CD4-positive, CD25-positive, alpha-beta regulatory T cell (primary cell): ENCODE measurements around the gene SPAG6. TPM values are rescaled to one million over a fixed set of nuclear protein-coding genes. Genes with fewer than 3 reads are reported as not detected.
A peak's percentile ranks its signal among the peaks of the same experiment; 100 is the strongest.

ENCODE experiments used
- ATAC-seq, 2 donors: fragments of 150-1000 bp; cut with Tn5 transposase; one replicate each; pipeline ENCODE4 v1.10.0; 2021; ENCODE audit warnings: low read depth in 2 of 2, moderate number of reproducible peaks in 2 of 2, moderate library complexity in 1 of 2
- DNase-seq, 3 donors: peaks; one replicate each; pipeline versions ENCODE4 v3.0.0 to v3.0.0-alpha.2; 2012 to 2022; ENCODE audit warnings: mixed read lengths in 1 of 3
- H3K27ac ChIP-seq: one replicate; pipeline ENCODE4 v1.7.0; 2013; ENCODE audit warnings: mild to moderate bottlenecking, low read length; ENCODE audit not compliant: insufficient read depth, poor library complexity, severe bottlenecking
- H3K27me3 ChIP-seq: one replicate; pipeline ENCODE4 v1.7.0; 2013; ENCODE audit warnings: low read length; ENCODE audit not compliant: control insufficient read depth, insufficient read depth
- H3K36me3 ChIP-seq: one replicate; pipeline ENCODE4 v1.7.0; 2013; ENCODE audit warnings: mild to moderate bottlenecking, low read length, moderate library complexity; ENCODE audit not compliant: control insufficient read depth, insufficient read depth
- H3K4me1 ChIP-seq: 2 replicates; pipeline ENCODE4 v1.7.0; 2013; ENCODE audit warnings: mild to moderate bottlenecking, low read length; ENCODE audit not compliant: insufficient read depth, control insufficient read depth, poor library complexity, severe bottlenecking
- H3K4me3 ChIP-seq: one replicate; pipeline ENCODE4 v1.7.0; 2013; ENCODE audit warnings: low read depth, mild to moderate bottlenecking, low read length, moderate library complexity
- H3K9me3 ChIP-seq, 2 experiments: 1 replicate in 1 of 2; 2 replicates in 1 of 2; pipeline ENCODE4 v1.7.0; 2013; ENCODE audit warnings: low read length in 2 of 2, mild to moderate bottlenecking in 1 of 2, moderate library complexity in 1 of 2; ENCODE audit not compliant: control insufficient read depth in 2 of 2
- H3K27ac Mint-ChIP-seq, 3 donors: one replicate each; pipeline ENCODE4 v1.8.0; 2020 to 2022; ENCODE audit warnings: mild to moderate bottlenecking in 3 of 3, mixed read lengths in 3 of 3, moderate library complexity in 2 of 3
- H3K27me3 Mint-ChIP-seq: one replicate; pipeline ENCODE4 v1.8.0; 2022; ENCODE audit warnings: mild to moderate bottlenecking, mixed read lengths
- H3K36me3 Mint-ChIP-seq: one replicate; pipeline ENCODE4 v1.8.0; 2020; ENCODE audit warnings: mixed read lengths
- H3K4me1 Mint-ChIP-seq, 4 donors: one replicate each; pipeline ENCODE4 v1.8.0; 2020 to 2022; ENCODE audit warnings: mixed read lengths in 4 of 4, mild to moderate bottlenecking in 1 of 4
- H3K4me3 Mint-ChIP-seq, 4 donors: one replicate each; pipeline ENCODE4 v1.8.0; 2020 to 2022; ENCODE audit warnings: mild to moderate bottlenecking in 4 of 4, mixed read lengths in 4 of 4, moderate library complexity in 3 of 4
- H3K9me3 Mint-ChIP-seq, 7 donors: one replicate each; pipeline ENCODE4 v1.8.0; 2020 to 2022; ENCODE audit warnings: mixed read lengths in 7 of 7, mild to moderate bottlenecking in 3 of 7, moderate library complexity in 2 of 7
- polyA plus RNA-seq, 4 donors: library from polyadenylated mRNA; unstranded; fragments of 300-500 nt; fragmentation: Illumina TruSeq; gene quantifications; one replicate each; pipeline ENCODE4 v1.2.3, GENCODE V29; 2021
- total RNA-seq: library from RNA; stranded (reverse); gene quantifications from one replicate; pipeline ENCODE4 v1.2.3, GENCODE V29; 2022

SPAG6 gene
- total and polyA plus RNA-seq, 5 donors from 2014 or later: 0.15 to 0.18 TPM; not detected in 3

DNA sequence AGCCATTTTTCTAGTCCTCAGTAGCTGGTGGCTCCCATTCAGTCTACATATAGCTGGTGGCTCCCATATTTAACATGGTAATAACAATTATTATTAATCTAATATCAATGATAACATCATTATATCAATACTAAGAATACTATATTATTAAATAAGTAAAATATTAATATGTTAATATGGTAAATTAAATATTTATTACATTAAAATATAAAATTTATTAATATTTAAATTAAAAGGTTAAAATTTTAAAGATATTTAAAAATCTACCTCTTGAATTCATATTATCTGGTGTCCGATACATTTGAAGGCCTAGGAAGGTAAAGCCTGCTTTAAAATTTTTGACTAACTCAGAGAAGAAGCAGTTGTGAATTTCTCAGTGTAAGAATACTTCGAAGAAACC, 69.8 kb downstream of the SPAG6 start:
- no peak for DNase-seq

DNA sequence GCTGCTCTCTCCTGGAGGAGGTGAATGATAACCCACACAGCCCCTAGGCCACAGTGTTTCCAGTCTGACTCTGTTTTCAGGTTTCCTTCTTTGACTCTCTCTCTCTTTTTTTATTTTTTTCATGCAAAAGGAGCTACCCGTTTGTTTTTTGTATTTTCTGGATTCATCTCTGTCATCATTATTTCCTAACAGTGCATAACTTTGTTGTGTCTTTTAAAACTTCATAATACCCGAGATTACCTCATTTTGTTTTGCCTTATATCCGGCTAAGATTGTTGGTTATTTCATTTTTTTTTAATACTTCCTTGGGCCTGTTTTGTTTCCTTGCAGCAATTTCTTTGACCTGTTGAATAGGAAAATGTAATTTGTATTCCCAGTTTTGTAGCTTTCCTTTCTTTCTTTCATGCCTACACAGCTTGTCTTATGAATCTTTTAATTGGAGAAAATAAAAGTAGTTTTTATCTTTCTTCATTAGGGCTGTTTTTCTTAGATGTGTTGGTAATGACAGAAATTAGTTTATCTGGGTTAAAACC, 72.5 kb downstream of the SPAG6 start:
- Histone ChIP-seq H3K27me3 (peaks cover 3% of the 10 kb centered on the region), H3K4me1 (no peaks in the 10 kb centered on the region), H3K27ac (no peak overlapping the region), H3K36me3 (no peaks in the 10 kb centered on the region), H3K4me3 (no peak overlapping the region), H3K9me3 (no peaks in the 10 kb centered on the region)
- H3K27me3 Mint-ChIP-seq: peaks cover 5% of the 10 kb centered on the region
- H3K27ac Mint-ChIP-seq: no peak overlapping the region
- no peaks in the 10 kb centered on the region for H3K4me1 Mint-ChIP-seq
- no peak for DNase-seq
- ATAC-seq: no peak
- no peaks in the 10 kb centered on the region for H3K9me3 Mint-ChIP-seq
- no peaks in the 10 kb centered on the region for H3K36me3 Mint-ChIP-seq
- H3K4me3 Mint-ChIP-seq: no peak overlapping the region

More for the DNA sequence above, 69.8 kb downstream of the SPAG6 start:
- Mint-ChIP-seq H3K27ac (no peak overlapping the region), H3K27me3 (peaks cover 15% of the 10 kb centered on the region), H3K36me3 (no peaks in the 10 kb centered on the region), H3K4me3 (no peak overlapping the region), H3K4me1 (no peaks in the 10 kb centered on the region), H3K9me3 (peaks cover 0 to 2% (median 0%) of the 10 kb centered on the region in 7 donors)
- H3K4me1 ChIP-seq: no peaks in the 10 kb centered on the region
- H3K9me3 ChIP-seq: no peaks in the 10 kb centered on the region
- no peaks in the 10 kb centered on the region for H3K36me3 ChIP-seq
- no peak for ATAC-seq
- no peak overlapping the region for H3K27ac ChIP-seq
- peaks cover 3% of the 10 kb centered on the region for H3K27me3 ChIP-seq
- H3K4me3 ChIP-seq: no peak overlapping the region

DNA sequence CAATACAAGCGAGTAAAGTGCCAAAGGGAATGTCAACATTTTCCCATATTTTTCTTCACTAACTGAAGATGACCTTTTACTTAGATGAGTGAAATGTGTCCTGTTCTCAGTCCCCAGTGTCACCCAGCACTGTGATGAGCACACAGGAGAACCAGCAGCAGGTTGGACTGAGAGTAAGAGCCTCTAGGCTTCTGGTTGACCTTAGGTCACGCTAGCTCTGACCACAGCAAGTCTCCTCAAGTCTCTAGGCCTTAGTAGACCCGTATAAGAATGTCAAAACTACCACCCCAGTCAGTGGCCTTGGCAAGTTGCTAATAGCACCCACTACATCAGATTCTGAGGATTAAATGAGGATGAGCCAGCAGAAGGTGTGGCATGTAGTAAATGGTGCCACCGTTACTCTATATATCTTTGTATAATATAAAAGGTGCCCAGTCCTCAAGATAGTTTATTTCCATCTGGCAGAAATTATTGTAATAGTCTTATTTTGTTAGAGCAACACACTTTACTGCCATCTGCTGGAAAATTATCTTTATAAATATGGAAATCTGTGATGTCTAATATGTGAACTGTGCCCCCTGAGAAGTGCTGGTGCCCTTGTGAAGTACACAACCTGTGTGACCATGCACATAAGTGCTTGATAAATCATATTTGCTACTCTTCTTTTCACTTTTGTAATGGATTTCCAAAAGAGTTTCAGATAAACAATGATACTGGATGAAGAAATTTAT, 75.7 kb downstream of the SPAG6 start:
- Mint-ChIP-seq H3K36me3 (no peaks in the 10 kb centered on the region), H3K27me3 (no peaks in the 10 kb centered on the region), H3K4me1 (no peaks in the 10 kb centered on the region), H3K4me3 (no peak overlapping the region), H3K27ac (no peak overlapping the region), H3K9me3 (no peaks in the 10 kb centered on the region)
- ATAC-seq (peak in 1 of 2 donors; percentile 47), DNase-seq (peak in 2 of 3 donors; percentile 42 to 47)
- H3K36me3 ChIP-seq: no peaks in the 10 kb centered on the region
- no peaks in the 10 kb centered on the region for H3K9me3 ChIP-seq
- H3K4me3 ChIP-seq: no peak overlapping the region
- H3K4me1 ChIP-seq: no peaks in the 10 kb centered on the region
- H3K27ac ChIP-seq: no peak overlapping the region
- H3K27me3 ChIP-seq: peaks cover 3% of the 10 kb centered on the region

DNA sequence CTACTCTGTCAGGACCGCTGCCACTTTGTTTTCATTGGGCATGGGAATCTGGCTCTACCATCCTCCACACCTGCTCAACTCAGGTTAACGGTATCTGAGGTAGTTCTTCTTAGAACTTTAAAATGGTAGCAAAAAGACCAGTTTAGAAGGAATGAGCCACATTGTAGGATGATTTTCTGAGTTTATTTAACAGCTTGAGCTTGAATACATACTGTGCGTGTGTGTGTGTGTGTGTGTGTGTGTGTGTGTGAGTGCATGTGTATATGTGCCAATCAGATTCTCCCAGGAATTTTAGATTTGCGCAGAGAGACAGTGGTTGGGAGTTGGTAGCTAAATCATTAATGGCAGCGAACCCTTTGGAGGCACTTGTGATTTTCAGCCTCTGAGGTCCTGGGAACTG, 81.4 kb downstream of the SPAG6 start:
- ATAC-seq: no peak
- Mint-ChIP-seq H3K27ac (no peak overlapping the region), H3K27me3 (peaks cover 47% of the 10 kb centered on the region), H3K36me3 (no peaks in the 10 kb centered on the region), H3K9me3 (no peaks in the 10 kb centered on the region), H3K4me1 (peaks cover 0 to 3% (median 0%) of the 10 kb centered on the region in 4 donors), H3K4me3 (no peak overlapping the region)
- DNase-seq: no peak
- H3K4me3 ChIP-seq: no peak overlapping the region
- H3K36me3 ChIP-seq: no peaks in the 10 kb centered on the region
- no peak overlapping the region for H3K27ac ChIP-seq
- no peaks in the 10 kb centered on the region for H3K4me1 ChIP-seq
- H3K27me3 ChIP-seq: peaks cover 26% of the 10 kb centered on the region
- no peaks in the 10 kb centered on the region for H3K9me3 ChIP-seq

DNA sequence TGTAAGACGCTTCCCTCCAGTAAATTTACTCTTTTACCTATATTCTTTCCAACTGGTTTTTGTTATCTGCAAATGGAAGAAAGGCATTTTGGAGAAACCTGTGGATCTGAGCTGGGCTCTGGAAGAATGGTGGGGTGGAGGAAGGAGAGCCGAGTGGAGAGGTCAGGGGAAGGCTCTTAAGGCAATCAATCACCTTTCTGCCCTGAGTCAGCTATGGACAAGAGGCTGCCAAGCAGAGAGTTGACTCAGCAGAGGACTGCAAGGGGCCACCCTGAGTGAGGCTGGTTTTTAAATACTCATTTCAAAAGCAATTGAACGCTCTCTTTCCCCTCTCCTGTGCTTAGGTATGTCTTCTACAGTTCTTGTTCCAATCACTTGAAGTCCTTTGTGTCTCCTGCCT, 81.8 kb downstream of the SPAG6 start:
- Mint-ChIP-seq H3K4me3 (no peak overlapping the region), H3K27me3 (peaks cover 51% of the 10 kb centered on the region), H3K36me3 (no peaks in the 10 kb centered on the region), H3K27ac (no peak overlapping the region), H3K9me3 (no peaks in the 10 kb centered on the region), H3K4me1 (peaks cover 0 to 3% (median 0%) of the 10 kb centered on the region in 4 donors)
- no peak overlapping the region for H3K4me3 ChIP-seq
- H3K36me3 ChIP-seq: no peaks in the 10 kb centered on the region
- H3K9me3 ChIP-seq: no peaks in the 10 kb centered on the region
- DNase-seq: no peak
- peaks cover 28% of the 10 kb centered on the region for H3K27me3 ChIP-seq
- no peaks in the 10 kb centered on the region for H3K4me1 ChIP-seq
- no peak overlapping the region for H3K27ac ChIP-seq
- no peak for ATAC-seq

DNA sequence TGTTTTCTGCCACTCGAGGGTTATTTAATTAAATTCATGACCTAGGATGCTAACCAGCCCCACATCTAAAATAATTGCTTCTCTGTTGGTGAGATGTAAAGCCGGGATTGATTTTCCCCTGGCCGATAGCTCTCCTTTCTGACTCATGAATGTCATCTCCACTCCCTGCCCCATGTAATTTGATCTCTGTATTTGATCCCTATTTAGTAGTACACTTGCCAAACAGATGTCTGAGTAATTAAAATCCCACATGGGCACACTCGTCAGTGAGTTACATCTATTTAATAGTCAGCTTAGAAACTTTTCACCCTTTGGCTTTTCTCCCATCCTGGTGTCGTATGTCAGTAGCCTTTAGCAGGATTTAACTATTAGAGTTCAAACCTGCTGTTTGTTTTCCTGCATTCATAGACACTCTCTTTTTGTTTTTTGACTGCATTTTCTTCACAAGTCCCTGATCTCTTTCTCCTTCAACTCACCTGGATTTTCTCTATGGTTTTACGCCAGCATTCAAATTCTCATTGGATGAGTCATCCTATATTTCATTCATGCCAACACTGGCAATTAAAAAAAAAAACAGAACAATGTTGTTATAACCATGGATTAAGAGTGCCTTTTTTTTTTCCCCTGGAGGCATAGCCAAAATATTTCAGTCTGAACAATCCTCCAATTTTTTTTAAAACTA, 82.7 kb downstream of the SPAG6 start:
- Histone ChIP-seq H3K27me3 (peaks cover 28% of the 10 kb centered on the region), H3K36me3 (no peaks in the 10 kb centered on the region), H3K4me1 (no peaks in the 10 kb centered on the region), H3K9me3 (no peaks in the 10 kb centered on the region), H3K4me3 (no peak overlapping the region), H3K27ac (no peak overlapping the region)
- Mint-ChIP-seq H3K27me3 (peaks cover 55% of the 10 kb centered on the region), H3K9me3 (no peaks in the 10 kb centered on the region), H3K4me1 (peaks cover 0 to 3% (median 0%) of the 10 kb centered on the region in 4 donors), H3K27ac (no peak overlapping the region), H3K36me3 (no peaks in the 10 kb centered on the region), H3K4me3 (no peak overlapping the region)
- DNase-seq (no peak), ATAC-seq (no peak)

DNA sequence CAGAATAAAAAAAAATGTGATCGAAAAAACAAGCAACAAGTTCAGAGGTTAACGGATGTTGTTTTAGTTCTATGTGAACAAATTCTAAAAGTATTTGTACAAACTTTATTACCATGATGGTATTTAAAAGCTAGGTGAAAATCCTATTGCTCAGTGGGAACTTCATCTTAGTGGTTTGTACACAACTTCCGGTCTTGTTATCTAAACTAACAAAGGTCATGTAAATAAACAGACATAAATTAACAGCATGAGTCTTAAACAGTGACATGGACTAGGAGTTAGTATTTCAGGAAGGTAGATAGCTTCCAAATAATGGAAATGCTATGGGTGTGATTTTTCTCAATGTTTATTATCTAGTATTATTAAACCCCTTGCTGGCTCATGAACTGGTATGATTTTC, 83.8 kb downstream of the SPAG6 start:
- no peaks in the 10 kb centered on the region for H3K36me3 ChIP-seq
- ATAC-seq: no peak
- no peak overlapping the region for H3K4me3 ChIP-seq
- Mint-ChIP-seq H3K27ac (no peak overlapping the region), H3K9me3 (no peaks in the 10 kb centered on the region), H3K27me3 (peaks cover 59% of the 10 kb centered on the region), H3K4me3 (no peak overlapping the region), H3K4me1 (peaks cover 0 to 3% (median 0%) of the 10 kb centered on the region in 4 donors), H3K36me3 (no peaks in the 10 kb centered on the region)
- no peak overlapping the region for H3K27ac ChIP-seq
- H3K4me1 ChIP-seq: no peaks in the 10 kb centered on the region
- peaks cover 28% of the 10 kb centered on the region for H3K27me3 ChIP-seq
- H3K9me3 ChIP-seq: no peaks in the 10 kb centered on the region
- DNase-seq: no peak
